HG02588 (cell line): Measurements from ENCODE around the gene COL4A5.
A peak's percentile ranks its signal among the peaks of the same experiment; 100 is the strongest.
"Not testable (repeated sequence)": the region's sequence is repeated elsewhere in the genome, so short reads cannot be mapped to it uniquely, and the experiment has no call there.

Experiments
- ATAC-seq: cut with Tn5 transposase; IDR thresholded peaks from one replicate; pipeline ENCODE4 v1.9.1; 2021; ENCODE audit warnings: mild to moderate bottlenecking, moderate library complexity; ENCODE audit not compliant: unreplicated experiment

COL4A5 gene

GRCh38 chrX:108453841-108454240 is 14.2 kb downstream of the COL4A5 start:
- no peak for ATAC-seq

- no peak for ATAC-seq
Observed at GRCh38 chrX:108456971-108457477, 17.4 kb downstream of the COL4A5 start.

GRCh38 chrX:108464604-108465003 is 25.0 kb downstream of the COL4A5 start:
- ATAC-seq, result no peak

- ATAC-seq, result no peak
Observed at GRCh38 chrX:108468486-108468885, 28.8 kb downstream of the COL4A5 start.

- ATAC-seq, result no peak
Observed at GRCh38 chrX:108473979-108474378, 34.3 kb downstream of the COL4A5 start.

- not testable (repeated sequence) for ATAC-seq
Observed at GRCh38 chrX:108481528-108481927, 41.9 kb downstream of the COL4A5 start.

- no peak for ATAC-seq
Observed at GRCh38 chrX:108484251-108484650, 44.6 kb downstream of the COL4A5 start.

GRCh38 chrX:108485960-108486359 is 46.3 kb downstream of the COL4A5 start:
- no peak for ATAC-seq

- ATAC-seq, result no peak
Observed at GRCh38 chrX:108494406-108495090, 54.9 kb downstream of the COL4A5 start.

- no peak for ATAC-seq
Observed at GRCh38 chrX:108511721-108512120, 72.1 kb downstream of the COL4A5 start.

- no peak for ATAC-seq
Observed at GRCh38 chrX:108516184-108516583, 76.5 kb downstream of the COL4A5 start.

- ATAC-seq, result no peak
Observed at GRCh38 chrX:108527724-108528123, 88.1 kb downstream of the COL4A5 start.

GRCh38 chrX:108537005-108537404 is 97.4 kb downstream of the COL4A5 start:
- peak; percentile 68 for ATAC-seq

GRCh38 chrX:108541286-108541685 is 101.6 kb downstream of the COL4A5 start:
- ATAC-seq, result no peak

GRCh38 chrX:108557580-108557979 is 117.9 kb downstream of the COL4A5 start:
- no peak for ATAC-seq

- no peak for ATAC-seq
Observed at GRCh38 chrX:108558217-108558616, 118.6 kb downstream of the COL4A5 start.

- no peak for ATAC-seq
Observed at GRCh38 chrX:108573136-108573535, 133.5 kb downstream of the COL4A5 start.

- no peak for ATAC-seq
Observed at GRCh38 chrX:108582151-108582550, 142.5 kb downstream of the COL4A5 start.

- ATAC-seq, result no peak
Observed at GRCh38 chrX:108584617-108585211, 145.1 kb downstream of the COL4A5 start.

GRCh38 chrX:108590496-108590895 is 150.9 kb downstream of the COL4A5 start:
- no peak for ATAC-seq

- no peak for ATAC-seq
Observed at GRCh38 chrX:108601276-108601675, 161.6 kb downstream of the COL4A5 start.

GRCh38 chrX:108610141-108610540 is 170.5 kb downstream of the COL4A5 start:
- ATAC-seq, result no peak

- no peak for ATAC-seq
Observed at GRCh38 chrX:108614616-108615015, 175.0 kb downstream of the COL4A5 start.
